Uterus (tissue), 2 donors: ENCODE measurements around the gene HHLA2.

Experiments
- POLR2A ChIP-seq, 2 donors: fragments of 450-650 bp; IDR thresholded peaks; one replicate each; pipeline ENCODE4 v1.6.1; 2016; ENCODE audit warnings: antibody characterized with exemption in 2 of 2, mild to moderate bottlenecking in 1 of 2, moderate library complexity in 1 of 2
- TF ChIP-seq, protein P1 (sequence below), 4 experiments: fragments of 200-600 bp in 2 of 4; fragments of 450-650 bp in 2 of 4; sonication (generic) in 2 of 4; IDR thresholded peaks; one replicate each; pipeline ENCODE4 v1.5.1; 2016 to 2019; ENCODE audit warnings: antibody characterized with exemption in 4 of 4, mild to moderate bottlenecking in 2 of 4, moderate library complexity in 1 of 4

DNA sequence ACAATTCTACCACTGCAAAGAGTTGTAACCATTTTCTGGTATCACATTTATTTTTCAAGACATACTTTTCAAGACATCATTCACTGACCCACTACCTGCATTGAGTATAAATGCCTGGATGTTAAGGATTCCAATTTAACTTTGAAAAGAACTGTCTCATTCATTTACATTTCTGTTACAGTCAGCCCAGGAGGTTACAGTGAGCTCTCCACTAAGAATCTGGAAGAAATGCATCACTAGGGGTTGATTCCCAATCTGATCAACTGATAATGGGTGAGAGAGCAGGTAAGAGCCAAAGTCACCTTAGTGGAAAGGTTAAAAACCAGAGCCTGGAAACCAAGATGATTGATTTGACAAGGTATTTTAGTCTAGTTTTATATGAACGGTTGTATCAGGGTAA is 81.0 kb downstream of the HHLA2 start:
- TF ChIP-seq, protein P1, sequence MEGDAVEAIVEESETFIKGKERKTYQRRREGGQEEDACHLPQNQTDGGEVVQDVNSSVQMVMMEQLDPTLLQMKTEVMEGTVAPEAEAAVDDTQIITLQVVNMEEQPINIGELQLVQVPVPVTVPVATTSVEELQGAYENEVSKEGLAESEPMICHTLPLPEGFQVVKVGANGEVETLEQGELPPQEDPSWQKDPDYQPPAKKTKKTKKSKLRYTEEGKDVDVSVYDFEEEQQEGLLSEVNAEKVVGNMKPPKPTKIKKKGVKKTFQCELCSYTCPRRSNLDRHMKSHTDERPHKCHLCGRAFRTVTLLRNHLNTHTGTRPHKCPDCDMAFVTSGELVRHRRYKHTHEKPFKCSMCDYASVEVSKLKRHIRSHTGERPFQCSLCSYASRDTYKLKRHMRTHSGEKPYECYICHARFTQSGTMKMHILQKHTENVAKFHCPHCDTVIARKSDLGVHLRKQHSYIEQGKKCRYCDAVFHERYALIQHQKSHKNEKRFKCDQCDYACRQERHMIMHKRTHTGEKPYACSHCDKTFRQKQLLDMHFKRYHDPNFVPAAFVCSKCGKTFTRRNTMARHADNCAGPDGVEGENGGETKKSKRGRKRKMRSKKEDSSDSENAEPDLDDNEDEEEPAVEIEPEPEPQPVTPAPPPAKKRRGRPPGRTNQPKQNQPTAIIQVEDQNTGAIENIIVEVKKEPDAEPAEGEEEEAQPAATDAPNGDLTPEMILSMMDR (IDR thresholded peaks at IDR 0.05): no peak
- TF ChIP-seq POLR2A (IDR thresholded peaks at IDR 0.05): no peak
